CD4-positive, alpha-beta T cell treated with Interleukin-12 subunit alpha and Interleukin-12 subunit beta, for 1 hour (primary cell): ENCODE data around the gene TNPO2.
"Not testable (repeated sequence)": the region's sequence is repeated elsewhere in the genome, so short reads cannot be mapped to it uniquely, and the experiment has no call there.

Experiments used
- DNase-seq: peaks from one replicate; pipeline ENCODE4 v3.0.0-alpha.2; 2020

Gene TNPO2

DNA sequence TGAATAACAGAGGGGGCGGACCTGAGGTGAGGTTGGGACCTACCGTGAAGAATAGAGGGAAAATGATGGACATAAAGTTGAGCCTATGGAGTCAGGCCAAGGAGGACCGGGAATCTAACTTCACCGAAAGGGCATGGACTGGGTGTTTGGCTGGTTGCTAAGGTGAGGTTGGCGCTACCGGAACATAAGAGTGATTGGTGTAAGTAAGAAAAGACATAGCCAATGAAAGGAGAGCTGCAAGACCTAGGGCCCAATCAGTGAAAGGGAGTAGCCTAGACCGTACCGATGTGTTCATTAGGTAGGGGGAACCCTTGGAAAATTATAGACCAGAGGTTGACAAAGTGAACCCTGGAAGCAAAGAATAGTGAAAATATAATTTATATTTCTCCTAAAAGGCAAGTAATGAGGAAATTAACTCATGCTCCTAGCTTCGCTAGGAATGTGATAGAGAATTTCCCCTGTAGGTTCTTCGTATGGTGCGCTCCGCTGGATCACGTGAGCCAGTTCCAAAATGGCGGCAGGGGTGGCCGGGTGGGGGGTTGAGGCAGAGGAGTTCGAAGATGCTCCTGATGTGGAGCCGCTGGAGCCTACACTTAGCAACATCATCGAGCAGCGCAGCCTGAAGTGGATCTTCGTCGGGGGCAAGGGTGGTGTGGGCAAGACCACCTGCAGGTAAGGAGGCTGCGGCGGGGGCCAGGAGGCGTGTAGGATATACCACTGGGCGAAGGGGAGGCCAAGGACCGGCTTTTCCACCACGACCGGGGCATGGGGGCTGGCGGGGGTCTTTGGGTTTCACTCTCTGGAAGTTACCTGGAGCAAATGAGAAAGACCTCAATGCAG lies 13.5 kb upstream of the TNPO2 start, which contains the start of gene GET3:
GET3 (plus strand) TSS at position 503 of the 840 bp plus-strand sequence; CDS start at position 512, 9 bp downstream.
- peak; percentile 88 for DNase-seq

DNA sequence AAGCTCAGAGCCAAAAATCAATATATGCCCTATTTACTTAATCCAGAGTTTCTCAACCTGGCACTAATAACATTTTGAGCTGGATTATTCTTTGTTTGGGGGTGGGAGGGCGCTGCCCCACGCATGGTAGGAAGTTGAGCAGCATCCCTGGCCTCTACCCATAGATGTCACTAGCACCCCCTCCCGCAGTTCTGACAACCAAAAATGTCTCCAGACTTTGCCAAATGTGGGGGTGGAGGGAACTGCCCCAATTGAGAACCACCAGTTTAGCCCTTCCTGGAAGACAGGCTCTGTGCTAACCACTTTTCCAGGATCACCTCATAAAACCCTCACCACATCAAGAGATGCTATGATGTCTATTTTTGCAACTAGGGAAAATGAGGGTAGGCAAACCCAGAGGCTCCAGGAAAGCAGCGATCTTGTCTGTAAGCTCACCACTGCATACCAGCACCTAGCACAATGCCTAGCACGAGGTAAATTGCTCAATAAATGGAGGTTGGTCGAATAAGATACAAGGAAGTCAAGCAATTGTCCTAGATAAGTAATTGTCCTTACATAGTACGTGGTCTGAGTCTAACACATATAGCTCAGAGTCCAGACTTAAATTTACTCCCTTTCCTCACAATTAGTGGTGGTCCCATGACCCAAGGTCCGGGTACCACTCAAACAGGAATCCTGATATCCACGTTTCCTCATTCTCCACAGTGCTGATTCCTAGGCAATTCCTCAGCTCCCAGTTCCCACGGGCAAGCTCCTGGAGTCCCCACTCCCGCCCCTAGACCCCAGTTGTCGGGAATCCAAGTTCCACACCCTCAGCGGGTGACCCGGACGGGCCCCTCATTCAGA lies 9.9 kb upstream of the TNPO2 start:
- DNase-seq: peak; percentile 56

DNA sequence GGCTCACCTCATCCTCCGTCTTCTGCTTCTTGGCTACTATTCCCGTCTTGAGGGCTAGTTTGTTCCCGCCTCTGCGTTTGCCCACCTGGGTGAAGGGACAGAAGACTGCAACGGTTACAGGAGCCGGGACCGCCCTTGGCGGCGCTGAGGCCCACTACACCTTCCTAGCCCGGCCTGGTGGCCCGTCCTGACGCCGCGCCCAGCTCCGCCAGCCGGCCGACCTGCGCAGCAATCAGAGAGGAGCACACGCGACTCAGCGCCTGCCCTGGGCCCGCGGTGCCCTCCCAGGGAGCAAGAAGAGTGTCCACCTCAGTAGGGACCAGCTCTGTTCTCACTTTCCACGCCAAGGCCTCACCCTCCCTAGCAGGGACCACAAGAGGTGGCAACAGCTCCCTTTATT lies 7.6 kb upstream of the TNPO2 start:
- no peak for DNase-seq

DNA sequence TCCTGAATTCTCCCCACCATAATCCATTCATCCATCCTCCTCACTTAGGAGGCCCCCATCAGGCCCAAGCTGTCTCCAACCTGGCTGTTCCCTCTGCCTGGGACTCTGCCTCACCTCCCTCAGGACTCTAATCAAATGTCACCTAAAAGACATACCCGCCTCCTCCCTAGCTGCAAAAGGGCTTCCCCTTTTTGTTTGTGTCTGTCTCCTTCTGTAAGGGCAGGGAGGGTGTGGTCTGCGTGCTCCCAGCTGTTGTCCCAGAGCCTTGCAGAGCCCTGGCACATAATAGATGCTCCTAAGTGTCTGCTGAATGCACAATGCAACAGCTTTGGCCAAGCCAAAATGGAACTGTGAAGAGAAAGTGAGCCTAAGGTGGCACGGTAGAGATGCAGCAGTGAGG lies 6.3 kb upstream of the TNPO2 start:
- DNase-seq: no peak

DNA sequence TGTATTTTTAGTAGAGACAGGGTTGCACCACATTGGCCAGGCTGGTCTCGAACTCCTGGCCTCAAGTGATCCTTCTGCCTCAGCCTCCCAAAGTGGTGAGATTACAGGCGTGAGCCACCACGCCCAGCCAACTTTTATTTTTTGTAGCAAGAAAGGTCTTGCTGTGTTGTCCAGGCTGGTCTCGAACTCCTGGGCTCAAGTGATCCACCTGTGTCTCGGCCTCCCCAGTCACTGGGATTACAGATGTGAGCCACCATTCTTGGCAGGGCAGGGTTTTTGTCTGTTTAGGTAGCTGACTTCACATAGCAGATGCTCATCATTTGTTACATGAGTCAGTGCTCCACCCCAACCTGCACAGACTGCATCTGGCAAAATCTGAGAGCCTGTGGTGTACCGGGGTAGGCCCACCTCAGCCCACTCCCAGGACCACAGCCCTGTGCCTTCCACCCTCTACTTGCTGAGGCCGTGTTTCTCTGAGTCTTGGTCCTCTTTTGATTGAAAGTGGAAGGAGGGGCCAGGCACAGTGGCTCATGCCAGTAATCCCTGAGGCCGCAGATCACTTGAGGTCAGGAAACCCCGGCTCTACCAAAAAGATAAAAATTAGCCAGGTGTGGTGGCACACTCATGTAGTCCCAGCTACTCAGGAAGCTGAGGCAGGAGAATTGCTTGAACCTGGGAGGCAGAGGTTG lies 4.2 kb upstream of the TNPO2 start:
- DNase-seq: no peak

DNA sequence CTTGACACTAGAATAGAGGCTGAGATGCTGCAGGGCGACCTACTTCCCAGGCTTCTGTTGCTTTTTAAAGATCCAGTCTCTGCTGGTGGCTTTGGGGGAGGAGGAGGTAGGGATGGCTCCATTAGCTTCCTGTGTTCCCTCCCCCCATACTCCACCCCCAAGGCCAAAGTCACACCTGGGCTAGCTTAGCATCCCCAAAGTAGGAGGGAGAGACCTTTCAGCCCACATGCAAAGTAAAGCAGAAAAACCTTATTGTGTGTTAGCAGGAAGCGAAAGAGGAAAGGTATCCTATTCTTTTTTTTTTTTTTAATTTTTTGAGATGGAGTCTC lies 3.2 kb upstream of the TNPO2 start:
- no peak for DNase-seq

DNA sequence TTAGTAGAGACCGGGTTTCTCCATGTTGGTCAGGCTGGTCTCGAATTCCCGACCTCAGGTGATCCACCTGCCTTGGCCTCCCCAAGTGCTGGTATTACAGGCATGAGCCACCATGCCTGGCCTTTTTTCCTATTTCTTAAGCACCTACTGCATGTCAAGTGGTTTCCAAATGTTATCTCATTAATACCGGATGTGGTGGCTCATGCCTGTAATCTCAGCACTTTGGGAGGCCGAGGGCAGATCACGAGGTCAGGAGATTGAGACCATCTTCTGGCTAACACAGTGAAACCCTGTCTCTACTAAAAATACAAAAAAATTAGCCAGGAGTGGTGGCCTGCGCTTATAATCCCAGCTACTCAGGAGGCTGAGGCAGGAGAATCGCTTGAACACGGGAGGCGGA lies 1.9 kb upstream of the TNPO2 start:
- not testable (repeated sequence) for DNase-seq

DNA sequence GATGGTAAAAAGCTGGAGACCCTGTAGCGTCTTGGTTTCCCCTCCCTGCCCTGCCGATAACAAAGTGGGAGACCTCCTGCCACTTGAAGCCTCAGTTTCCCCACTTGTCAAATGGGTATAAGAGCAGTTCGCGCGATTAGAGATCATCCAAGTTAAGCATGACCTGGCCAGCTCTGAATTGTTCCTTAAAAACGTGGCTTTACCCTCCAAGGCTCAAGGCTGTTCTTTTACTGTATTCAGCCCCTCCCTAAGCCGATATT lies 421 bp downstream of the TNPO2 start:
- no peak for DNase-seq

DNA sequence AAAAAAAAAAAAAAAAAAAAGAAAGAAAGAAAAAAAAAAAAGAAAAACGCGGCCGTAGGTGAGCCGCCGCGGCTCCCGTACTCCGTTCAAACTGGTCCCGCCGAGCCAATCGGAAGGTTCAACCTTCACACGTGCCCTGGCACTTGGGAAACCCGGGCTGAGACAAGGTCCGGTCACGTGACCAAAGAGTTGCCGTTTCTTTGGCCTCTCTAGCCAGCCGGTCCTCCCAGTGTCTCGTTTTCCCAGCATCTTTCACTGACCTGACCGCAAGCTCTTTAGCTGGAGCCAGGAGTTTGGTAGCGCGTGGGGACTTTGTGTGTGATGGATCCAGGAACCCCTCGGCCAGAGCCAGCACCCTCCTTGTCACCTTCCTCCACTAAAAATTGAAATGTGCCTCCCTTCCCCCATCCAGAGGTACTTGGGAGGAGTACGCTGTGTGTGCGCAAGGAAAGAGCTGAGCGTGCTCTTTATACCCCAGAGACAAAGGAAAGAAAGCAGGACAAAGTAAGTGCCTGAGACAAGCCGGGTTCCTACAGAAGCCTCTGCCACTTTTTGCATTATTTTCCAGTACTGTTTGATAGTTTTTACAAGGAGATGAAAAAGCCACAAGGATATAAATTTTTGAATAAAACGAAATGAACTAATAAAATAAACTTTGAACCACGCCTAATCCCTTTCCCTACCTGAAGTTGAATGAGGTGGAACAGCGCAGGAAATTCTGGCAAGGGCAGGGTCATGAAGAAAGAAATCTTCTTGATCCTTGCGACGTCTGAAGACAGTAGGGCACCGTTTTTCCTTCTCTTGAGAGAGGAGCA lies 959 bp downstream of the TNPO2 start:
- DNase-seq: peak; percentile 97

DNA sequence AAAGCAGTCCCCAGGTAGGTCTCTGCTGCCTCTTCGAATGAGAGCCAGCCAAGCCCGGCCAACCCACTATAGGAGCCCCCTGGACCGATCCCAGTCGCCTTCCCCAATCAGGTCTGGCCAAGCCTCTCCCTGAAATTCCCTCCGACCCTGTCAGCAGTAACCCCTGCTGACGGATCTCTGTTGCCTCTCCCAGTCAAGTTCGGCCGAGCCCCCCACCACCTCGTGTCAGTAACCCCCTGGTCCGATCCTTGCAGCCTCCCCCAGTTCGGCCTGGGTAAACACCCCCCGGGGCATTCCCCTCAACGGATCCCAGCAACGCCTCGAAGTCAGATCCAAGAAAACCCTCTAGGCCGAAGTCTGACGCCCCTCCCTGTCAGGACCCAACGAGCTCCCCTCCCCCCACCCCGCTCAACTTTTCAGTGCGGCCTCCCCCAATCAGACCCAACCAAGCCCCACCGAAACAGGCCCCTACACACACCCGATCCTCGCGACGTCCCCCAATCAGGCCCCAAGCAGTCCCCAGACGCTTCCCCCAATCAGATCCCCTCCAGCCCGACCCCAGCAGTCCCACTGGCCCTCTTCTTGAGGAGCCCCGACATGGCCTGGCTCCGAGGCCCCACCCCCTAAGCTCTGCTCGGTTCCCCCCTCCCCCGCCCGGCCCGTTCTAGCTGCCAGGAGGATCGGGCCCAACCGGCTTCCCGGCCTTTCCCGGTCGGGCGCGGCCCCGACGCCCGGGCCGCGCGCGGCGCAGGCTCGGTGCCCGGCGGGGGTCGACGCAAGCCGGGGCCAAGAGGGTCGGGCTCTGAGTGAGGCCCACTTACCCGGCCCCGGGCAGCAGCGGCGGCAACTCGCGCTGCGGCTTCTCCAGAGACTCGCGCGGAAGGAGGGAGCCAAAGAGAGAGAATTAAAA lies 1.8 kb downstream of the TNPO2 start:
- DNase-seq: peak; percentile 58

DNA sequence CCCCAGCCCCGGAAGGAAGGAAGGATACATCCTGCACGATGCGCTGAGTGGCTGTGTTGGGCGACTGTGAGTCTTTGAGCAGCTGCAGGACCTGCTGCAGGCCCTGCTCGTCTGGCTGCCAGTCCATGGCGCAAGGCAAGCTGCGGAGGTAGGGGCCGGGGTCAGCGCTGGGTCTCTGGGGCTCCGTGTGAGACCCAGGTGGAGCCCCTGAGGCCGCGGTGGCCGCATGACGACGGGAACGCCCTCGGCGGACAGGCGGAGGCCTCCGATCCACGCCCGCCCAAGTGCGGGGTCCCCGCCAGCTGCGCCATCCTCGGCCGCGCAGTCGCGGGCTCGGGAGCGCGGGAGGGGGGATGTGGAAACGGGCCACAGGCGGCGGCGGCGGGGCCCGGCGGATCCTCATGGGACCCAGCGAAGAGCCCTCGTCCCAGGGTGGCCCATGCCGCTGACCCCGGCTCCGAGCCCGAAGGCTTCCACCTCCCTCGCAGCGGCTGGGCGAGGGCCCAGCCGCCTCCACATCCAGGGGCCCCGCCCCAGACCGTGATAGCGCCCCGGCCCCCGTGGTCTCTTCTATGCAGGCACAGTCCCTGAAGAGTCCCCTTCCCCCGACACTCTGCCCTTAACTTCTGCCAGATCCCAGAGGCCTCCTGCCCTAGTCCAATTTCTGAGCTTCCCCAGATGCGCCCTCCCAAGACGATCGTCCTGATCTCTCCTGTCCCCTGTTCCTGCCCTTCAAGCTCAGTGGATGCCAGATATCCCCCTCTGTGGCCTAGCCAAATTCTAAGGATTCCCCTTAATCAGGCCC lies 2.7 kb downstream of the TNPO2 start:
- DNase-seq: no peak

DNA sequence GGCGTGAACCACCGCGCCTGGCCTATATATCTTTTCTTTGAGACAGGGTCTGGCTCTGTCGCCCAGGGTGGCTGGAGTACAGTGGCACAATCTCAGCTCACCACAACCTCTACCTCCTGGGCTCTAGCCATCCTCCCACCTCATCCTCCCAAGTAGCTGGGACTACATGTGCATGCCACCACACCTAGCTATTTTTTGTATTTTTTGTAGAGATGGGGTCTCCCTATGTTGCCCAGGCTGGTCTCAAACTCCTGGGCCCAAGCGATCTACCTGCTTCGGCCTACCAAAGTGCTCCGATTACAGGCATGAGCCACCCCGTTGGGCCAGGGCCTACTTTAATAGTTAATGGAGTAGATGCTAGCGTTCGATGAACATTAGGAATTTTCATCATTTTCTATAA lies 3.4 kb downstream of the TNPO2 start:
- no peak for DNase-seq

DNA sequence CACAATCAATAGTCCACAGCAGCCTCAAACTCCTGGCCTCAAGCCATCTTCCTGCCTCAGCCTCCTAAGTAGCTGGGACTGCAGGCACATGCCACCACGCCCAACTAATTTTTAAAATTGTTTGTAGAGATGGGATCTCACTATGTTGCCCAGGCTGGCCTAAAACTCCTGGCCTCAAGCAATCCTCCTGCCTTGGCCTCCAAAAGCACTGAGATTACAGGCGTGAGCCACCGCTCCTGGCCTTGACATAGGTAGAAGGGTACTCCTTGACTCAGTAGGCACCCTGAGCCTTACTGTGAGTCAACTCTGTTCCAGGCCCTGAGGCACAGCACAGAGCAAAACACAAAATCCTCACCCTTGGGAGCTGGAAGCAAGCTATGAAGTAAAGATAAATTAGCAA lies 7.8 kb downstream of the TNPO2 start:
- DNase-seq: no peak

DNA sequence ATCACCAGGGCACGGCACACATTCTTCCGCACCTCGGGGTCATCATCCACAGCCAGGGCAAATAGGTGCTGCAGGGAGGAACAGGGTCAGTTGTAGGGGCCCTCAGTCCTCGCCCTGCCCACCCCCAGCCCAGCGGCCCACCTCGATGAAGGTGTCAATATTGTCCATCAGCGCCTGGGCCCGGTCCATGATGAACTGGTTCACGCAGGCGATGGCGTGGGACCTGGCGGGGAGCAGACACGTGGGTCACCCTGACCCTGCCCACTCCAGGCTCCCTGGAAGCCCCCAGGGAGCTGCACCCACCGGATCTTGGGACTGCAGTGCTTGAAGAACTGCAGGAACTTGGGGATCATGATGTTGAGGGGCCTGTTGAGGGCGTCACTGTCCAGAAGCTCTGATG lies 8.6 kb downstream of the TNPO2 start:
- DNase-seq: no peak

DNA sequence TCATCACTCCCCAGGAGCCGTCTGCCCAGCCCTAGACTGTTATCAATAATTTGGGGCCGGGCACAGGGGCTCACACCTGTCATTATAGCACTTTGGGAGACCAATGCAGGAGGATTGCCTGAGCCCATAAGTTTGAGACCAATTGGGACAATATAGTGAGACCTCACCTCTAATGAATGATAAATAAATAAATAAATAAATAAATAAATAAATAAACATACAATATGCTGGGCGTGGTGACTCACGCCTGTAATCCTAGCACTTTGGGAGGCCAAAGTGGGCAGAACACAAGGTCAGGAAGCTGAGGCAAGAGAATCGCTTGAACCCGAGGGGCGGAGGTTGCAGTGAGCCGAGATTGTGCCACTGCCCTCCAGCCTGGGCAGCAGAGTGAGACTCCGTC lies 10.4 kb downstream of the TNPO2 start:
- DNase-seq: not testable (repeated sequence)

DNA sequence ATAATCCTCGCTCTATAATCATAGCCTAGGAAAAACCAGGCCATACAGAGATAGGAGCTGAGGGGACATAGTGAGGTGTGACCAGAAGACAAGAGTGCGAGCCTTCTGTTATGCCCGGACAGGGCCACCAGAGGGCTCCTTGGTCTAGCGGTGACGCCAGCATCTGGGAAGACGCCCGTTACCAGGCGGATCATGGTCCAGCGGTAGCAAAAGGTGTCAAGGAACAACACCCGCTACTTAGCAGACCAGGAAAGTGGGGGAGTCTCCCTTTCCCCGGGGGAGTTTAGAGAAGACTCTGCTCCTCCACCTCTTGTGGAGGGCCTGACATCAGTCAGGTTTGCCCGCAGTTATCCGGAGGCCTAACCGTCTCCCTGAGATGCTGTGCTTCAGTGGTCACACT lies 11.7 kb downstream of the TNPO2 start:
- not testable (repeated sequence) for DNase-seq

DNA sequence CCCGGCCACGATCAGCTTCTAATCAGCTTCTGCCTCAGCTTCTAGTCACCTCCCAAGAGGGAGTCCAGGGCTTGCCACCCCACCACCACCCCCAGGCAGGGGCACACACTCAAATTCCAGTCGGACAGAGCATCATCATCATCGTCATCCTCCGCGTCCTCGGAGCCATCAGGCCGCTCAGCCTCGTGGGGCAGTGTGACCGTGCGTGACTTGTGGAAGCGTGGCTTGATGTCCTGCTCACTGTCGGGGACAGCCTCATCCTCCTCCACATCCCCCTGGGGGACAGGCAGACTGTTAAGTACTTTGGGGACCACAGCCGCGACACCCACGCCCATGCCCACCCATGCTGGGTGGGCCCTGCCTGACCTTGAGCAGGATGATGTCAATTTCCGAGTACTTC lies 12.5 kb downstream of the TNPO2 start:
- no peak for DNase-seq

DNA sequence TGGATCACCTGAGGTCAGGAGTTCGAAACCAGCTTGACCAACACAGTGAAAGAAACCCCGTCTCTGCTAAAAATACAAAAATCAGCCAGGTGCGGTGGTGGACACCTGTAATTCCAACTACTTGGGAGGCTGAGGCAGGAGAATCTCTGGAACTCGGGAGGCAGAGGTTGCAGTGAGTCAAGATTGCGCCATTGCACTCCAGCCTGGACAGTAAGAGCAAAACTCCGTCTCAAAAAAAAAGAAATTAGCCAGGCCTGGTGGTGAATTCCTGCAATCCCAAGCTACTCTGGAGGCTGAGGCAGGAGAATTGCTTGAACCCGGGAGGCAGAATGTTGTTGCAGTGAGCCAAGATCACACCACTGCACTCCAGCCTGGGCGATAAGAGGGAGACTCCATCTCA lies 15.1 kb downstream of the TNPO2 start:
- no peak for DNase-seq

DNA sequence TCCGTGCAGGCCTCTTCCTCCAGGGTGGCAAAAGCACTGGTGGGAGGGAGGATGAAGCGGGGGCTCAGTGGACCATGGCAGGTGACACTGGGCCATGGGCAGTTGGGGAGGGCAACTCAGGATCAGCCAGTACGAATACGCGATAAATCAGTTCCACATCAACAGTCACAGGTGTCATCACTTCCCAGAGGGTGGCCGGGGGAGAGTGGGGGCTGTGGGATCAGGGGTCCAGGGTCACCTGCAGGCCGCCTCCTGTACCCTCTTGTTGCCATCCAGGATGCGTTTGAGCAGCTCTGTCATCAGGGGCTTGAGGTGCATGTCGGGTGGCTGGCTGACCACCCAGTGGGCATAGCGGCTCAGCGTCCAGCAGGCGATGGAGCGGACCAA lies 17.4 kb downstream of the TNPO2 start:
- no peak for DNase-seq

DNA sequence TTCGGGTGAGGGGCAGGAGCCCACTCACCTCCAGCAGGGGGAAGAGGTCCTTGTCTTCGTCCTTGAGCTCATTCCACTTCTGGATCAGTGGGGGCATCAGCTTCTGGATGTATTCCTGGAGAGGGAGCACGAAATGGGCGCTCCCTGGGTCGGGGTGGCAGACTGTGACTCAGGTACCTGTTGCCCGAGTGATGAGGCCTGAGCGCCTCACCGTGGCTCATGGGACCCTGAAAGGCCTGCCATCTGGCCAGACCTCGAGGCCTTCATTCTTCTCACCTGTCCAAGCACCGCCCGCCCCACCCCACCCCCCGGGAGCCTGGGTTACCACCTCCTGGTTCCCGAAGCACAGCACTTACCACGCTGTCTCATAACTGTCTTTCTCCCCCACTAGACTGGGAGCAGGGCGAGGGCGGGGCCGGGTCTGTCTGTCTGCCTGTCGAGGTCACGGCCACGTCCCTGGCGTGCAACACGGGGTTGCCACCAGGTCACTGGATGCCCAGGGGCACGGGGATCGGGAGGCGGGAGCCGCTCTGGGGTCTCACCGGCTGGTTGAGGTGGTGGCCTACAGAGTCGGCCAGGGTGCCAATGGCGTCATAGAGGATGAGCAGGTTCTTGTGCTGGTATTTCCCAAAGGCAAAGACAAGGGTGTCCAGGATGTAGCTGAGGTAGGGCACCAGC lies 17.9 kb downstream of the TNPO2 start:
- DNase-seq: no peak
